Esophagus (tissue), 2 donors: ENCODE measurements around the gene SCGB1D4. TPM values are rescaled to one million over a fixed set of nuclear protein-coding genes. Genes with fewer than 3 reads are reported as not detected.

ENCODE experiments used
- H3K27ac ChIP-seq, 2 donors: one replicate each; pipeline ENCODE4 v1.5.1; 2013; ENCODE audit warnings: low read depth in 2 of 2, mild to moderate bottlenecking in 2 of 2, inconsistent platforms in 1 of 2, low read length in 1 of 2, moderate library complexity in 1 of 2
- H3K27me3 ChIP-seq, 2 donors: one replicate each; pipeline ENCODE4 v1.6.1; 2013; ENCODE audit warnings: low read length in 2 of 2, control low read depth in 1 of 2, mild to moderate bottlenecking in 1 of 2; ENCODE audit not compliant: insufficient read depth in 2 of 2, control insufficient read depth in 1 of 2
- H3K36me3 ChIP-seq, 2 donors: one replicate each; pipeline ENCODE4 v1.6.1; 2013; ENCODE audit warnings: low read length in 1 of 2; ENCODE audit not compliant: control insufficient read depth in 2 of 2, insufficient read depth in 2 of 2
- H3K4me1 ChIP-seq, 2 donors: one replicate each; pipeline ENCODE4 v1.6.1; 2013; ENCODE audit warnings: low read length in 1 of 2; ENCODE audit not compliant: control insufficient read depth in 2 of 2, insufficient read depth in 2 of 2
- H3K4me3 ChIP-seq, 2 donors: one replicate each; pipeline ENCODE4 v1.5.1; 2013; ENCODE audit warnings: low read length in 2 of 2, mild to moderate bottlenecking in 2 of 2, low read depth in 1 of 2, moderate library complexity in 1 of 2
- H3K9me3 ChIP-seq, 2 donors: one replicate each; pipeline ENCODE4 v1.6.1; 2013; ENCODE audit warnings: mild to moderate bottlenecking in 2 of 2, low read depth in 1 of 2, low read length in 1 of 2, moderate library complexity in 1 of 2; ENCODE audit not compliant: control insufficient read depth in 2 of 2, insufficient read depth in 1 of 2
- WGBS, 2 donors: extraction: QIAGEN DNeasy Blood & Tissue Kit; methylation state at CpG; one replicate each; pipeline ENCODE4 v1.1.7; 2013; 5-methylcytosine and 5-hydroxymethylcytosine counted together
- polyA plus RNA-seq, 2 donors: library from polyadenylated mRNA; stranded (reverse); fragments of 200-250 nt; gene quantifications; one replicate each; pipeline ENCODE4 v1.2.3, GENCODE V29; 2013
- donor health status: healthy with polysubstance abuse.
- donor health status: Bipolar disorder and iron deficiency.

Gene SCGB1D4
- polyA plus RNA-seq, 2 donors: not detected

GRCh38 chr11:62306227-62306626 is 7.4 kb upstream of the SCGB1D4 start:
- no peaks in the 10 kb centered on the region for H3K27me3 ChIP-seq

DNA sequence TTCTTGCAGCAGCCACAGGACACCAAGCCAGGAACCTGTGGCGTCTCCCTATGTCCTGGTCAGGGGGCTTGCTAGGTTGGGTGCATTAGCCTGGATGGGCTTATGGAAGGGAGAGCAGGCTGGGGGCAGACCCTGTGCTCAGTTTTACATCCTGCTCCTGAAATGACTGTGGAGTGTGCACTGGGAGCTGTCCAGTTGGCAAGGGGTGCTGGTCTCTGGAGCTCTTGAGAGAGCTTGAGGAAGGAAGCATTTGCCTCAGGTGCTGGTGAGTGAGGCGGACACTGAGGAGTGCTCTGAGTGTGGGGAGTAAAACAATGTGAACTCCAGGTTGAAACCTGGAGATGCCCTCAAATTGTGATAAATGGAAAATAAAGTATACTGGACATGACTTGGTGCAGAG is 3.4 kb downstream of the SCGB1D4 start:
- H3K4me3 ChIP-seq: no peak overlapping the region
- peaks cover 0 to 2% of the 10 kb centered on the region in 2 donors for H3K9me3 ChIP-seq
- H3K27ac ChIP-seq: no peak overlapping the region
- H3K4me1 ChIP-seq: no peaks in the 10 kb centered on the region
- no peaks in the 10 kb centered on the region for H3K36me3 ChIP-seq
- H3K27me3 ChIP-seq: peaks cover 2 to 4% of the 10 kb centered on the region in 2 donors
- WGBS, 2 donors: 46 to 50% methylated on average over 2 of the region's 2 CpGs

More at GRCh38 chr11:62306227-62306626, 7.4 kb upstream of the SCGB1D4 start:
- no peaks in the 10 kb centered on the region for H3K4me1 ChIP-seq
- no peak overlapping the region for H3K4me3 ChIP-seq
- no peaks in the 10 kb centered on the region for H3K9me3 ChIP-seq
- 36 to 43% methylated on average over 6 of the region's 6 CpGs for WGBS, 2 donors
- H3K36me3 ChIP-seq: no peaks in the 10 kb centered on the region
- H3K27ac ChIP-seq: no peak overlapping the region

DNA sequence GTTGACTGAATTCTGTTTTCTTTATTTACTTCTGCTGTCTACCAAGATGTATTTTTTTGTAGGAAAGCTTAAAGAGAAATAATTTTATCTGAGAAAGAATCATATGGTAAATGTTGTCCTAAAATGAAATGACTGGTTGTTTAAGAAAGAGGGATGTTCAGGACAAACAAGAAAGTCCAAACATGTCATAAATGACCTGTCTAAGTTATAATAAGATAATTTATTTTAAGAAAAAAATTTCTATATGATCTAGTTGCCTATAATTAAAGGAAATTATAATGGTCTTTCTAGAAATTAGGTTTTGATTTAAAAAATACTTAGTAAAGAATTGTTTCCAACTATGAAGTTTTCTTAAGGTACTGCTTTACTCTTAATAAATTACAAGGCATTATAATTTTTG is 18.4 kb downstream of the SCGB1D4 start:
- Histone ChIP-seq H3K27me3 (no peaks in the 10 kb centered on the region), H3K36me3 (no peaks in the 10 kb centered on the region), H3K9me3 (no peaks in the 10 kb centered on the region), H3K27ac (no peak overlapping the region), H3K4me1 (no peaks in the 10 kb centered on the region), H3K4me3 (no peak overlapping the region)

DNA sequence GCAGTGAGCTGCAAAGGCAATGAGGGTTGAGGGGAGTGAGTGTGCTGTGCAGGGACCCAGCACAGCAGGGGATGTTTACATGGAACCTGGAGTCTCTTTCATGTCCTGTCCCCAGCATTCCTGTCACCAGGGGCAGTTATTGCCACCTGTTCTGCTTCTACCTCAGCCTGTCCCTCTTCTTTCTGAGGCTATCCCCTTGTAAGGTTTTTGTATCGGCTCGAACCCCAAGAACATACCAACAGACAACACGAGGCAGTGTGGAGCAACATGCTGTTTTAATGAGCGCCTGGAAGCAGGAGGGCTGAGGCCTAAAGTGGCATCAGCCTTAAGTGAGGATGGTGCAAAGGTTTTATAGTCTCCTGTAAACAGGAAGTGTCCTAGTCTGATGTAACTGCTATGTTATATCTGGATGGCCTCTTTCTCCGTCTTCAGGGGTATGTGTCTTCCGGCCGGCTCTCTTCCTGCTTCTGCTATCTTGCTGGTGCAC is 25.0 kb downstream of the SCGB1D4 start:
- 81 to 82% methylated on average over 7 of the region's 7 CpGs for WGBS, 2 donors
- peaks cover 0 to 3% of the 10 kb centered on the region in 2 donors for H3K4me1 ChIP-seq
- H3K36me3 ChIP-seq: no peaks in the 10 kb centered on the region
- H3K9me3 ChIP-seq: no peaks in the 10 kb centered on the region
- H3K27me3 ChIP-seq: peaks cover 0 to 5% of the 10 kb centered on the region in 2 donors
- no peak overlapping the region for H3K4me3 ChIP-seq
- no peak overlapping the region for H3K27ac ChIP-seq

GRCh38 chr11:62273284-62273683 is 25.6 kb downstream of the SCGB1D4 start:
- no peaks in the 10 kb centered on the region for H3K9me3 ChIP-seq
- no peaks in the 10 kb centered on the region for H3K36me3 ChIP-seq
- H3K4me3 ChIP-seq: no peak overlapping the region
- peaks cover 0 to 3% of the 10 kb centered on the region in 2 donors for H3K4me1 ChIP-seq
- 76 to 88% methylated on average over 5 of the region's 5 CpGs for WGBS, 2 donors
- H3K27ac ChIP-seq: no peak overlapping the region
- H3K27me3 ChIP-seq: peaks cover 0 to 5% of the 10 kb centered on the region in 2 donors

DNA sequence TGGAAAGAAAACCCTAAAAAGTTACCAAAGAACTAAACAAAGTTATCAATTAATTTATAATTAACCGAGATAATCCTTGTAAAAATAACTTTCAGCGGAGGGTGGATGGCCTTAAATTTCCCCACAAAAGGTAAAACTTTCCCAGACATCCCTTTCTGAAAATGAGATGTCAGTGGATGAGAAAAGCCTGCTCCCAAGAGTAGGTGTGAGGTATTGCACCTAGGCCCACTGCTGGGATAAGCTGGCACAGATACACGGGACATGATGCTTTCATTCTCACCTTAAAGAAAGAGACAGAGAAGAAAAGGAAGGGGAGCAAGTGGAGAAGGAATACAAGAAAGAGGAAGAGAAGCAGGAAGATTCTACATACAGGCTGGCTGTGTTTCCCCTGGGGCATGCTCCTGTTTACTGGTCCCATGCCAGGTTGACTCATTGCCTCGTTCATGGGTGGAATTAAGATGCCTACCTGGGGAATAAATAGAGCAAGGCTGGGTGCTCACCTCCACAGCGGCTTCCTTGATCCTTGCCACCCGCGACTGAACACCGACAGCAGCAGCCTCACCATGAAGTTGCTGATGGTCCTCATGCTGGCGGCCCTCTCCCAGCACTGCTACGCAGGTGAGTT is 29.1 kb downstream of the SCGB1D4 start, which contains the start of gene SCGB2A2:
Gene SCGB2A2 (plus strand): TSS at position 505 of the 625 bp plus-strand sequence. CDS start 59 bp downstream, at position 564.
- Histone ChIP-seq H3K27me3 (peaks cover 5 to 6% of the 10 kb centered on the region in 2 donors), H3K9me3 (no peaks in the 10 kb centered on the region), H3K4me1 (peaks cover 0 to 3% of the 10 kb centered on the region in 2 donors), H3K27ac (no peak within 1 kb of the TSS), H3K4me3 (no peak within 1 kb of the TSS), H3K36me3 (no peaks in the 10 kb centered on the region)
- WGBS, 2 donors: 55 to 58% methylated on average over 10 of the region's 10 CpGs

DNA sequence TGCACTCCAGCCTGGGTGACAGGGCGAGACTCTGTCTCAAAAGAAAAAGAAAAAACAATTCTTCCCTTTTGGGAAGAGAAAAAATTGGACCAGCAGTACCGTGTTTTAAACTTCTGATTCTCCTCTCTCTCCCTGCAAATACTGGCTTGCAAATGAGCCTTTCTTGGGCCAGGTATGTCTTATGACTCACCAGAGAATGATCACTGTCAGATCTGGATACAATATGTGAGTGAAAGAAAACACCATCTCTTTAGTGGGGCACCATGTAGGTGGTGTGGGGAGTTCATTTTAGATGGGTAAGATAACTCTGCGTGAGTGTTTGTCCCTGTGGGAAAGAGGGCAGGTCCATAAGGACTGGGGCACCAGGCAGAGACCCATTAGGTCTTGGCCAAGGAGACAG is 31.3 kb downstream of the SCGB1D4 start:
- no peak overlapping the region for H3K4me3 ChIP-seq
- no peak overlapping the region for H3K27ac ChIP-seq
- peaks cover 0 to 6% of the 10 kb centered on the region in 2 donors for H3K27me3 ChIP-seq
- no peaks in the 10 kb centered on the region for H3K9me3 ChIP-seq
- peaks cover 0 to 3% of the 10 kb centered on the region in 2 donors for H3K4me1 ChIP-seq
- no peaks in the 10 kb centered on the region for H3K36me3 ChIP-seq
- 53 to 65% methylated on average over 3 of the region's 3 CpGs for WGBS, 2 donors

DNA sequence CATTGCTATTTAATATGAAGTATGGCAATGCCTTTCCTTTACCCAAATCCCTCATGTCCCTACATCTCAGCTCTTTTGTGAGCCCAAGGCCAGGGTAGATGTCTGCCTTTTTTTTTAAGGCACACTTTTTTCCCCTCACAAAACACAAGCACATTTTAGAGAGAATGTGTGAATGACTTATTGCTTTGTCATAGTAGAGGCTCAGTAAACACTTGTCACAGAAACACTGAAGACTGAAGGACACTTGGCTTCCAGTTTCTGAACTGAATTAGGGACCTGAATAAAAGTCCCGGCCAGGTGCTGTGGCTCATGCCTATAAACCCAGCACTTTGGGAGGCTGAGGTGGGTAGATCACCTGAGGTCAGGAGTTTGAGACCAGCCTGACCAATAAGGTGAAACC is 31.8 kb downstream of the SCGB1D4 start:
- peaks cover 0 to 3% of the 10 kb centered on the region in 2 donors for H3K4me1 ChIP-seq
- no peaks in the 10 kb centered on the region for H3K36me3 ChIP-seq
- no peaks in the 10 kb centered on the region for H3K9me3 ChIP-seq
- no peak overlapping the region for H3K27ac ChIP-seq
- 87 to 93% methylated on average over 1 of the region's 1 CpG for WGBS, 2 donors
- no peak overlapping the region for H3K4me3 ChIP-seq
- H3K27me3 ChIP-seq: peaks cover 0 to 6% of the 10 kb centered on the region in 2 donors

DNA sequence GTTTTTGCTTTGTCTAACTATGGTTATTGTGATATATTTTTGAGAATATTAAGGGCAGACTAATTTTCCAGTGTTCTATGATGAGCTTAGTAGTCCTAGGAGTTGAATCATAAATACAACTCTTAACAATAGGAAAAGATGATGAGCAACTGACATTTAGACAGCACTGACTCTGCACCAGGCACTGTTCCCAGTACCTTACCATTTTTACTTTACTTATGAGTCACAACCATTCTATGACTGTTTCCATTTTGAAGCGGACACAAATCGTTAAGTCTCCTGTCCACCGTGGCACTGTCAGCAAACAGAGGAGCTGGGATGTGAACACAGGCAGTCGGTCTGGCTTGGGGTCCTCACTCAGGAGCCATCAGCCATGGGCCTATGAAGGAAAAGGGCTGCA is 32.3 kb downstream of the SCGB1D4 start:
- peaks cover 0 to 3% of the 10 kb centered on the region in 2 donors for H3K4me1 ChIP-seq
- peaks cover 0 to 6% of the 10 kb centered on the region in 2 donors for H3K27me3 ChIP-seq
- WGBS, 2 donors: 43 to 59% methylated on average over 4 of the region's 4 CpGs
- no peak overlapping the region for H3K4me3 ChIP-seq
- no peaks in the 10 kb centered on the region for H3K36me3 ChIP-seq
- no peaks in the 10 kb centered on the region for H3K9me3 ChIP-seq
- H3K27ac ChIP-seq: no peak overlapping the region

- H3K9me3 ChIP-seq: no peaks in the 10 kb centered on the region
- H3K4me1 ChIP-seq: no peaks in the 10 kb centered on the region
- H3K4me3 ChIP-seq: no peak overlapping the region
- peaks cover 0 to 6% of the 10 kb centered on the region in 2 donors for H3K27me3 ChIP-seq
- H3K36me3 ChIP-seq: no peaks in the 10 kb centered on the region
- H3K27ac ChIP-seq: no peak overlapping the region
- WGBS, 2 donors: 73 to 76% methylated on average over 1 of the region's 1 CpG
Measured at GRCh38 chr11:62264004-62264403, 34.9 kb downstream of the SCGB1D4 start.
